GM18519 (cell line): Measurements from ENCODE around the gene ABCA5.

Experiments
- ATAC-seq: cut with Tn5 transposase; IDR thresholded peaks from one replicate; pipeline ENCODE4 v1.9.1; 2021; ENCODE audit warnings: mild to moderate bottlenecking, moderate library complexity; ENCODE audit not compliant: unreplicated experiment, low FRiP score

Gene ABCA5

DNA sequence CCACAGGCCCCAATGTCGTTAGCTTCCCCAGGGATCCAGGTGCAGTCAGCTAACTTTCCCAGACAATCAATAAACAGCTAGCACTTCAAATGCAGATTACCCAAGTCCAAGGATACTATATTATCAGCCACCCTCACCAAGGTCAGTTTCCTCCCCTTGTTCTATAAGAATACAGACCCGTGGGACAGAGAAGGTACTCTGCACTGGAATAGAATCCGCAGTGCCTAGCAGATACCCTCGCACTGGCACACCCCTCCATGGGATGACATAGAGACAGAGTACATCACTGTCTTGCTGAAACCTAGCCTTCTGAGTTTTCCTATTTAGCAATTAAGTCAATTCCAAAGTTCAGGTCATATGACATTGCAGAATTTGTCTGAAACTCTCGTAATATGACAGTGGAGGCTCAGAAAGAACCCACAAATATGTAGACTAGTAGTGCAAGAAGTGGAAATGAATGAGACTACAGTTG is 58.4 kb downstream of the ABCA5 start:
- no peak for ATAC-seq

DNA sequence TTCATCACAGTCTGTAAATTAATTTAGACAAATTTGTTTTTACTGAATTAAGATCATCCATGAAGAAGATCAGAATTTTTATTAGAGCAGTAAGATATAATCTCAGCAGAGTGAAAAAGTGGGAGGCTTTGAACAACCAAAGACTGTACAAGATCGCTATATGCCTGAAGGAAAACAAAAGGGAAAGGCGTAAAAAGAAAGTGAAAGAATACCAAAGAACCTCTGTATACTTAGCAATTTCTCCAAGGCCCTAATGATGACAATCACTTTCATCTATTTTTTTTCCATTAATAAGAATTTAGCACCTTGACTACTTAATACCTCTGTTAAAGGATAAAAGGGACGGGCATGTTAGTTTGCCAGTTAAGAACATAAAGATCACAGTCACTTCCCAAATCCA is 59.7 kb downstream of the ABCA5 start:
- no peak for ATAC-seq

DNA sequence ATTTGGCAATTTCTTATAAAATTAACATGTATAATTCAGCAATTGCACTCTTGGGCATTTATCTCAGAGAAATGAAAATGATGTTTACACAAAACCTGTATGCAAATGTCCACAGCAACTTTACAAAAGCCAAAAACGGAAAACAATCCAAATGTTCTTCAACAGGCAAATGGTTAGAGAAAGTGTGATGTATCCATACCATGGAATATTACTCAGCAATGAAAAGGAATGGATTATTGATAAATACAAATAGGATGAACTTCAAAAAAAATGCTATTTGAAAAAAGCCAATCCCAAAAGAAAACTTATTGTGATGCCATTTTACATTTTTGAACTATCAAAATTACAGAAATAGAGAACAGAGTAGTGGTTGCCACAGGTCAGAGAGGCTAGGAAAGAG is 61.1 kb downstream of the ABCA5 start:
- ATAC-seq = no peak

DNA sequence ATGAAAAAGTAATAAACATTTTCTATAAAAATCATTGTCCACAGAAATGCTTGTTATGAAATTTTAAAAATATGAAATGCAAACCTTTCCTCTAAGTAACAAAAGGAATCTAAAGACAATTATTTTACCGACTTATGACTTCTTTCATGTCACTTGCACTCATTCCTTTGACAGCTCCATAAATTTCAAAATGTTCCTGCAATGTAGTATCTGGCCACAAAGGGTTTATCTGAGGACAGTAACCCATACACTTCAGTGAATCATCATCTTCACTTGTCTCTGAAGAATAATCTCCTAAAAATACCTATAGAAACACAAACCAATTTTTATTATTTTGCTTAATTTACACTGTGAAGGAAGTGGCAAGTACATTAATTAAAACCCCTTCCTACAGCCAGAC is 72.7 kb downstream of the ABCA5 start:
- no peak for ATAC-seq

DNA sequence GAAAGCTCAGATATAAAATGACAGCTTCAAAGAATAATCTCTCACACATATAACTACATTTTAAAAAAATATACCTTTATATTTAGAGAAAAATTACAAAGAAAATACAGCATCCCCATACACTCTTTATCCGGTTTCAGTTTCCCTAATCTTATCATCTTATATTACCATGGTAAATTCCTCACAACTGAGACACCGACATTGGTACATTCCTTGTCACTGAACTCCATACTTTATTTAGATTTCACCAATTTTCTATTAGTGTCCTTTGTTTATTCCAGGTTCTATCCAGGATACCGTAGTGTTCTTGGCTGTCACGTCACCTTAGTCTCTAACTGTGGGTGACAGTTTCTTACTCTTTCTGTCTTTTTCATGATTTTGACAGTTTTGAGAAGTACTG is 76.3 kb downstream of the ABCA5 start:
- no peak for ATAC-seq

DNA sequence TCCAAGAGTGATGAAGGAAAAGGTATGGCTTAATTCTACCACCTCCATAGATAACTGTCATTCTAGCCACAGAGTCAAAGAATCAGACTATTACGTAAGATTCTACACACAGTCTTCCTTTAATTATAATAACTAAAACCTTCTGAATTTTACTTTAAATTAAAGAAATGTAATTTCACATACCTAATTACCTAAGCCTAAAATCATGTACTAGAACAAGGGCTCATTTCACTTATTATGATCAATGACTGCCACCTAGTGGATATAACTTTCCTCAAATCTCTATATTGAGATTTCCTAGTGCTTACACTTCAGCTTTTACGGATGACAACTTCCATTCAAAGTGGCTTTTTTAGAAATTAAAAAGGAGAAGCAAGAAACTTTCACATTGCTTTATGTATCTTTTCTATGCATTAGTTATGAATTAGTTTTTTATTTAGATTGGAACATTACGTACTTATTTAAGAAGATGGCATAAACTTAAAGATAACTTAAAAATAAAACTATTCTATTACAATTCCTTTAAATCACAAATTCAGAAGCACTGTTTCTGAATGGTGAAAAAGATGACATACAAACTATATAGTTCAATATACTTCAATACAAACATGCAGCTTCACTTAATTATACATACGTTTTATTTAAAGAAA is 80.1 kb downstream of the ABCA5 start:
- no peak for ATAC-seq

DNA sequence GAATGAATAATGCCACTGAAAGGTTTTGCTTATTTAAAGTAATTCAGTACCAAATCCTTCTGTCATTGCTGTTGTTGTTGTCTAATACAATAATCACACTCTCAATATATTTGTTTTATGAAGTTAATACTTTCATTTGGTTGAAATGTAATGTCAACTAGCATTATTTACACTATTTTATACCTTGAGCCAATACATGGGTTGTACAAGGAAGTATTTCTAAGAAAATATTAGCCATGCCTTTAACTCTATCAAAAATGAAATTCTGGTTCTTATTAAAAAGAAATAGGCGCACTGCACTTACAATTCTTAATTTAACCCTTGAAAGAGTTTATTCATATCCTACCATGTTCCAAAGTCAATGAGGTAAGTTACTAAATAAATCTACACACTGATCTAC is 80.7 kb downstream of the ABCA5 start:
- no peak for ATAC-seq

DNA sequence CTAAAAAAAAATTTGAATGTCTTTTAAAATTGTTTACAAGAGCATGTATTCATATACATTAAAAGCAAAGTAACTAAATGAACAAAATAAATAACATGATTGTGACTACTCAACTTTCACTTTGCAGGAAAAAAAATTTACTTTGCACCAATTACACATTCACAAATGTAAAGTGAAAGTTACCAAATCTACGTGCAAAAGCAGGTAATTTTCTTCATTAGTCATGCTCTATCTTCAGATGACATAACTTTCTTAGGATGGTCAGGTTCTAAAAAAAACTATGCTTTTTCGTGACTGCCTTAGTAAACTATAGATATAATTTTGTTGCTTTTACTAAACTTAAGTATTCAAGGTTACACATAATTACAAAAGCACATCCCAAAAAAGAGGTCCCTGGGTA is 81.3 kb downstream of the ABCA5 start:
- ATAC-seq = no peak

DNA sequence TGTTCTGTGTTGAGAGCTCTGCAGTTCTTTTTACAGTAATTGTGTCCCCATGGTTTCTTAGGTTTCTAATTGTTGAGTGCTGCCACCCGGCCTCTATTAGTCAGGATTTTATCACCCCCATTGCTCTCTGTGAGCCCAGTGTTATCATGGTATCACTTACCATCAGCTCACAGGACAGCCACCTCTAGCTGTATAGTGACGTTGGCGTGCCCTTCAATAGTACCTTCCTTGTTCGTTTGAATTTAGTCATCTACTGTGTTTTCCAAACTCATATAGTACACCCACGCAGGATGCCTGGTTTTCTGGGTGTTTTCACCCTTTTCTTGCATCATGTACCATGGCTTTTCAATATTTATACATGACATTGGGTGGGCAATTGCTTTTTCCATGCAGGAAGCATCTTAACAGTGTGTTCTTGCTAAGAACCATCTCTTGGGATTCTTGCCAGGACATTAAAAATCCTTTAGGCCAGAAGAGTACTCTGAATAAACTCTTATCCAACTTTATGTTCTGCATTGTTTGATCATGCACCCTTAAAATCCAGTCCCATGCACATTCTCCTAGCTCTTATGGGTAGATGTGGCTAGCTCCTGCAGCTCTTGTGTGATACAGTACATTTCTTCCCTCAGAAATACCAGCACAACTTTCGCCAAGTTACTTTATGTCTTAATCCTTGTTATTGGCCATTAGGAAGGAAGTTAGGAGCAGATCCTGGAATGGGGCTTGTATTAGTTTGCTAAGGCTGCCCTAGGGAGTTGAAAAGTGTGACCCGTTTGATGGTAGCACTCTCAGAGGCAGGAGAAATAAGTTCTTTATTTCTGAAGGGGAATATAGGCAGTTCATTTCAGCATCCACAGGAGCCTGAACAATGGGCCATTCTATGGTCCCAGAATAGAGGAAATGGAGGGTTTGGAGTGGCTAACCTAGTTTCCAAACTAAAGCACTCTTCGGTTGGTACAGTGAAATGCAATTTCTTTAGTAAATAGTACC is 87.0 kb downstream of the ABCA5 start:
- no peak for ATAC-seq

DNA sequence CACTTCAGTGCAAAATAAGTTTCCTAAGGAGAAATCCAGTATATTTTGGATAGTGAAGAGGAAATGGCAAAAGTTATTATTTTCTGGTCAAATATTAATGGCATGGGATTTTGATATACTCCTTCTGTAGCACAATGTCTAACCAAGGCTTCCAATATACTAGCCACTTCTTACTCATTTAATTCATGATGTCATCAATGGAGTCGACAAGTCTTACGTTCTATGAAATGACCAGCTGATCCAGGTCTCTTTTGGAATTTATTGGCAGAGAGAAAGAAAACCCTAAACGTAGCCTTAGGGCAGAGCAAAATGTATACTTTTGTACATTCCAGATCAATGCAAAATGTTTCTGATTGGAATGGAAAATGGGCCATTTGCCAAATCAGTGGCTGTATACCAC is 90.0 kb downstream of the ABCA5 start:
- ATAC-seq = no peak

DNA sequence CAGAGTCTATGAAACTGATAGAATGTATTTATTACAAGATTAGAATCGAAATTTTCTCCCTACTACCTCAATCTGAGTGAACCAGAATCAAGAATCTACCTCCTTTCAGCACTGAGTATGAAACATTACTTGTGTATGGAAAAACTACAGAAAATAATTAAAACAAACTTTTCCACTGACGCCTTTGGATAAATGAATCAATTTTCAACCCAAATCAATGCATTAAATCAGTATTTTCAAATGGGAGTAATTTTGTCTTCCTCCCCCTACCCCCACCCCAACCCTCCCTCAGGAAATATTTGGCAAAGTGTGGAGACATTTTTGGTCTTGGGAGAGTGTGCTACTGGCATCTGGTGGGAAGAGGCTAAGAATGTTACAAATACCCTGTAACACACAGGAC is 90.5 kb downstream of the ABCA5 start:
- no peak for ATAC-seq

DNA sequence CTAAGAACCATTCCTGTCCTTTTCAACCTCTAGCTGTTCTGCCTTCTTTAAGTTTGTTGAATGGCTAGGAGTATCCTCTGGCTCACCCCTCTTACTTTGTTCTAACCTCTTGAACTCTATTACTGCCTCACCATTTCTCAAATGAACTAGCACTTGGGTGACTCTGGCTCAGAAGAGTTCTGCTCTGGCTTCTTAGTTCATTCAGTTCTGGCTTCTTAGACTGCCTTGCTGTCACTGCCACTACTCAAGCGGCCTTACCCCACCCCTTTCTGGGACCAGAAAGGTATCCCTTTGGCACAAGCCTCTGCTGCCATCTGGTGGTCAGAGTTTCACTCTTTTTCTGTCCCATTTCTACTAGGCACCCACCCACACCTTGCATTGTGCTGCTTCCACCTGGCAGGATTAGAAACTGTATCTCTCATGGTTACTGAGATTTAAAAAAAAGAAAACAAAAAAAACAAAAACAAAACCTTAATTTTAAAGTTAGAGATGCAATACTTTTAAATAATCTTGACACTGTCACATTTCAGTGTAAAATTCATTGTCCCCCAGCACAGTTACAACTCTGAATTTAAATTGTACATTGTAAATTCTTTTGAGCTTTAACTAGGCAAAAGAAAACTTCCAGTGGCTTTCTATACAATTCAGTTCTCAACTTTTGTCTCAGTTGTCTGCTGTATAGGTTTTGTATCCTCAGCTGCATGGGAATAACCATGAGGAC is 91.4 kb downstream of the ABCA5 start:
- ATAC-seq = peak; percentile 88

DNA sequence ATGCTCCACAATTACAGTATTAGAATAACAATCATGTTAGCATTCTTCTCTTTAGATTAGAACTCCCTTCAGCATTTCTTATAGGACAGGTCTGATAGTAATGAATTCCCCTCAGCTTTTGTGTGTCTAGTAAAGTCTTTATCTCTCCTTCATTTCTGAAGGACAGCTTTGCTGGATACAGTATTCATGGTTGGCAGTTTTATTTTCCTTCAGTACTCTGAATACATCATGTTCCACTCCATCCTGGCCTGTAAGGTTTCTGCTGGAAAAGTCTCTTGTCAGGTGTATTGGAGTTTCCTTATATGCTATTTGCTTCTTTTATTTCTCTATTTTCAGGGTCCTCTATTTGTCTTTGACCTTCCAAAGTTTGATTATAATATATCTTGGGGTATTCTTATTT is 94.3 kb downstream of the ABCA5 start:
- ATAC-seq = no peak

DNA sequence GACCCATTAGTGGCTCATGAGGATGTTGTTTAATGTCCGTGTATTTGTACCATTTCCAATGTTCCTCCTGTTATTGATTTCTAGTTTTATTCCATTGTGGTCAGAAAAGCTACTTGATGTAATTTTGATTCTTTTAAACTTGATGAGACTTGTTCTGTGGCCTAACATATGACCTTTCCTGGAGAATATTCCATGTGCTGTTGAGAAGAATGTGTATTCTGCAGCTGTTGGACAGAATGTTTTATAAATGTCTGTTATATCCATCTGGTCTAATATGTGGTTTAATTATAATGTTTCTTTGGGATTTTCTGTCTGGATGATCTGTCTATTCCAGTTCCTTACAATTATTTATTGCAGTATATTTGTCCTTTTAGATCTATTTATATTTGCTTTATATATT is 95.4 kb downstream of the ABCA5 start:
- ATAC-seq = no peak

DNA sequence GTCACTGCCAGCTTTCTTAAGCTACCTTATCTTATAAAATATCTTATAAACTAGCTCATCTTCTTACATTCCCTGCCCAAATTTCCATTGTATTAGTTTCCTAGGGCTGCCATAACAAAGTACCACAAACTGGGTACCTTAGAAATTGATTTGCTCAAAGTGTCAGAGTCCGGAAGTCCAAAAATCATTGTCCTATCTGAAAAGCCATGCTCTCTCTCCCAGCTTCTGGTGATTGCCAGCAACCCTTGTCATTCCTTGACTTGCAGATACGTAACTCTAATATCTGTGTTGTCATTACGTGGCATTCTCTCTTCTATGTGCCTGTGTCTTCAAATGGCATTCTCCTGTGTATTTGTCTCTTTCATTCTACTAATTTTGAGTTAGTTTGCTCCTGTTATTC is 96.0 kb downstream of the ABCA5 start:
- no peak for ATAC-seq

DNA sequence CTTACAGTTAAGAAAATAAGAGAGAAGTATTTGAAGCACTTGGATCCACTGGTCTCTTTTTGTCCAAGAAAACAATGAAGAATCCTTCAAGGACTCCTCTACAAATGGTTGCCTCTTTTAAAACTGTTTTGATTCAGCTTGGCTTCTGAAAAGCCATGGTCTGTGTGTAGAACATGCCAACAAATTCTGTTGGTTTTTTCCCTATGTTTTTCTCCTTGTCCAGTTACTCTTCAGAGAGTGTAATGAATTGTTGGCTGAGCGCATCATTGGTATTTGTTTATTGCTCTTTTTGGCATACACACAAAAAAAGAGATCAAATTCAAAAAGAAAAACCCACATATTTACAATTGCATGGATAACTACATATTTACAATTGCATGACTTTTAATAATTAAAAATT is 98.4 kb downstream of the ABCA5 start, which contains the start of gene ABCA10:
ABCA10 (minus strand) TSS at position 249 of the 400 bp plus-strand sequence. CDS start 3,466 bp downstream, outside the sequence.
- no peak for ATAC-seq

DNA sequence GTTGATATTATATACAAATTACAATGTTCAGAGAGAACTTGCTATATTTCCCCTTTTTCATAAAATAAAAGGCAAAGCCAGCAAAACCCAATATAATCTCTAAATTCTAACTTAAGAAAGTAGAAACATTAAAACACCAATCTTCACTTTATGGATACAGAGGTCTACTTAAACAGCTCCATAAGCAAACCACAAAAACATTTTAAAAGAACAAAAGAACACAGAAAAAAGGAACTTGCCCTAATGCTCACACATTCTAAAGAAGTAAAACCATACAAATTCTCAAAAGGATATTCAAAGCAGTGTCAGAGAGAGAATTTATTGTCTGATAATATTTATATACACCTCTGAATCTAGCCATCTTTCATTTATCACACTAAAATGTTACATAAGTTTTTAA is 98.9 kb downstream of the ABCA5 start:
- ATAC-seq = no peak

DNA sequence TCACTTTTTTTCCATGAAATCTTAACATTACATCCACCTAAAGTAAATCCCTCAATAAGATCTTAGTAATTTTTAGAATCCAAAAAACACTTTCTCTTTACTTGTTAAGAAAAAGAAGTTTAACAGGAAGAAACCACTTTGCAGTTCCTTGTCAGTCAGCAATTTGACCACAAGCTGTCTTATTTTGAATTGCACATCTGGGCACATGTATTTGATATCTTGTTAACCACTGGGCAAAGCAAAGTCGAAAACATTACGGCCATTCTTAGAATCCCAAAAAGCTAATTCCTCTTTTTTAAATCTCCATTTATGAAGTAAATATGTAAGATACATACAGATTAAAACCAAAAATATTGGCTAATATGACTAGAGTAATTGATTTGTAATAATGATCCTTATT is 99.4 kb downstream of the ABCA5 start:
- no peak for ATAC-seq

DNA sequence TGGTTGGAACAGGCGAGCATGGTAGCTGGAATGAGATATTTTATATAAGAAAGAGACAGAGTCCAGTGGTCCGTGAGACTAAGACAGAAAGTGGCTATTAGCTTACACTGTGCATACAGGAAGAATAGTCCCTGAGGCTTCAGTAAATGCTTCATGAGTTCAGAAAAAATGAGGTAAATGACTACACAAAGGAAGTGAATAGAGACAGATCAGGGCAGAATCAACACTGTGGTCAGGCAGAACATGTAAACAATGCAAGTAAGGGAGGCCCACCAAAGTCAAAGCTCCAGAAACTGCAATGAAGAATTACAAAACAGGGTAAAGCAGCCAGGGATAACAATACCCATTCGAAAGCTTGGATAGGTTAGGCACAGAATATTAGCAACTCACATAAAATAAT is 103.1 kb downstream of the ABCA5 start:
- ATAC-seq = peak; percentile 99

DNA sequence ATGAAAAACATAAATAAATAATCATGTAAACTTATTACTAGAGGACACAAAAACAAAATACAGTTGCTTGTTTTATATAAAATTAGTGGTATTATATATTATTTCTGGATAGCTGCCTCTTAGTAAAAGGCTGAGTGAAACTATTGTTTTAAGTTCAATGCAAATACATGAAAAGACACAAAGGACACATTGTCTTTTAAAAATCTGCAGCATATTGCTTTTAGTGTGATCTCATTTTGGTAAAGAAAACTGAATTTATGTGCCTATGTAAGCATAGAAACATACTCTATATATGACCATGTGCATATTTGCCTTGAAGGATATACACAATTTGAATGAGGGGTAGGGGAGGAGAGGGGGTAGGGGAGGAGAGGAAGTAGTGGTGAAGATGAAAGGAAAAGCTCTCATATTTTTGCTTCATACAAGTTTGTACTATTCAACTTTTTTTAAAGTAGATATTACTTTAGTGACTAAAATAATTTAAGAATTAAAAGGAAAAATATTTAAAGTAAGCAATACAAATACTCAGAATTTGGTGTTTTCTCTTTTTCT is 104.2 kb downstream of the ABCA5 start:
- ATAC-seq = no peak

DNA sequence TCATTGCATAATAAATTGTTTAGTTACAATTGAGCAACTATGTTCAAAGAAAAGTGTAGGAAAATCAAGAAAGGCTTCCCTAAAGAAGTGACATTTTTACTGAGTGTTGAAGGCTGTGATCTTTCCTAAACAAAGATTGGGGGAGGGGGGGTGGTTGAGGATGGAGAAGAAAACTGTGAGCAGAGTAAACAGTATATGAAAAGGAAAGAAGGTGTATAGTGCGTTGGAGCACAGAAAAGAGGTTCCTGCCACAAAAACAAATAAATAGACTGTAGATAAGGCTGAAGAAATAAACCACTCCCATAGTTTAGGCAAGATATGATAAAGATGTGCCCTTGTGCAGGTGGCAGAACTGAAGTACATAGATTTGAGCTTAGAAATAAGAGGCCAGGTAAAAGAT is 106.8 kb downstream of the ABCA5 start:
- ATAC-seq = no peak
